ENCODE data around the gene PAEP.
A peak's percentile ranks its signal among the peaks of the same experiment; 100 is the strongest.

The PAEP gene

GRCh38 chr9:135555910-135556309 is 5.6 kb upstream of the PAEP start:
- Histone ChIP-seq H3K27ac (no peak overlapping the region), H3K27me3 (ENCODE audit: insufficient read depth, low read depth, severe bottlenecking) (no peaks in the 10 kb centered on the region), H3K4me3 (ENCODE audit: low read depth, low read length) (no peak overlapping the region), H3K36me3 (no peaks in the 10 kb centered on the region), H3K9me3 (ENCODE audit: severe bottlenecking) (no peaks in the 10 kb centered on the region)
- TF ChIP-seq CTCF (IDR thresholded peaks at IDR 0.05; ENCODE audit: low read depth, low read length), result no peak
- no peak for DNase-seq

DNA sequence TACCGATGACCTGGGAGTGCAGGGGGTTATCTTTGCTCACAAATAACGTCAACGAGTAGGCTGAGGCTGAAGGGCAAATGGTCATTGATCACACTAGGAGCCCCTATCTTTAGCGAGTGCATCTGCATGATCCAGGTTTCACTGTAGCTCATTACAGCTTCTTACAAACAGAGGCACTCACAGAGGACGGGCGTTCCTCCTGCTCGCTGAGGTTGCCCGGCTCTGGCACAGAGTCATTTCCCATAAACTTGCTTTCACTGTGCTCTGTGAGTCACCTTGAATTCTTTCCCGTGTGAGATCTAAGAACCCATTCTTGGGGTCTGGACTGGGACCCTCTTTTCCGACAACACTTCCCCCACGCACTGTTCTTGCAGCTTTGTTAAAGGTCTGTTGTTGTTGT is 1.9 kb upstream of the PAEP start:
- H3K27ac ChIP-seq, result no peak overlapping the region
- H3K4me3 ChIP-seq (ENCODE audit: low read depth, low read length), result no peak overlapping the region
- no peak for DNase-seq
- no peaks in the 10 kb centered on the region for H3K36me3 ChIP-seq
- no peak for TF ChIP-seq CTCF (IDR thresholded peaks at IDR 0.05; ENCODE audit: low read depth, low read length)
- no peaks in the 10 kb centered on the region for H3K9me3 ChIP-seq (ENCODE audit: severe bottlenecking)
- no peaks in the 10 kb centered on the region for H3K27me3 ChIP-seq (ENCODE audit: insufficient read depth, low read depth, severe bottlenecking)

DNA sequence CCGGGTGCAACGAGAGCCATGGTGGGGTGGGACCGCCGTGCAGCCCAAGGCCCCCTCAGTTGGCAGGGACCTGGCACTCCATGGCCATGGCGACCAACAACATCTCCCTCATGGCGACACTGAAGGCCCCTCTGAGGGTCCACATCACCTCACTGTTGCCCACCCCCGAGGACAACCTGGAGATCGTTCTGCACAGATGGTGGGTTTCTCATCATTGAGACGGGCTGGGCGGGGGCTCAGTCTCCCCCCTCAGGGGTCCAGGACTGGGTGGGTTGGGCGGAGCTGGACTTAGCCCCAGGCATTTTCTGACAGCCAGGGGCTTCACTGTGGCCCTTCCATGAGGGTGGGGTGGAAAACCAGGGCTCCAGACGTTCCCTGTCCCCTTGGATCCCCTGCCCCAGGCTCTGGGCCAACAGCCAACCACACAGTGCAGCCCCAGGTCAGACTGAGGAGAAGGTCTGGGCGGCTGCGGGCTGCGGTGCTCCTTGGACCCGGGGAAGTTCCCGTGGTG is 734 bp downstream of the PAEP start:
- Histone ChIP-seq H3K27ac (no peak overlapping the region), H3K4me3 (ENCODE audit: low read depth, low read length) (no peak overlapping the region), H3K9me3 (ENCODE audit: severe bottlenecking) (no peaks in the 10 kb centered on the region), H3K36me3 (no peaks in the 10 kb centered on the region), H3K27me3 (ENCODE audit: insufficient read depth, low read depth, severe bottlenecking) (no peaks in the 10 kb centered on the region)
- DNase-seq, result no peak
- no peak for TF ChIP-seq CTCF (IDR thresholded peaks at IDR 0.05; ENCODE audit: low read depth, low read length)

DNA sequence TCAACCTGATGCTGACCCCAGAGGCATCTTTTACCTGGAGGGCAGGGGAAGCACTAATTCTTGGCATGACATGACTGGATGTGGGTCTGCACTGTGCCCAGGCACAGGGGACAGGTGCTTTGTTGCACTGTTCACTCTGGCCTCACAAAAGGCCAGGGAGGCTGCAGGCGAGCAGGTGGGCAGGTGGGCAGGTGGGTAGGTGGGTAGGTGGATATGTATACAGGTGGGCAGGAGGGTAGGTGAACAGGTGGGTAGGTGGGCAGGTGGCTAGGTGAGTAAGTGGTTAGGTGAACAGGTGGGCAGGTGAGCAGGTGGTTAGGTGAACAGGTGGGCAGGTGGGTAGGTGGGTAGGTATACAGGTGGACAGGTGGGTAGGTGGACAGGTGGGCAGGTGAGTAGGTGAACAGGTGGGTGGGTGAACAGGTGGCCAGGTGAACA is 1.5 kb downstream of the PAEP start:
- Histone ChIP-seq H3K36me3 (no peaks in the 10 kb centered on the region), H3K27ac (no peak overlapping the region), H3K9me3 (ENCODE audit: severe bottlenecking) (no peaks in the 10 kb centered on the region), H3K27me3 (ENCODE audit: insufficient read depth, low read depth, severe bottlenecking) (no peaks in the 10 kb centered on the region), H3K4me3 (ENCODE audit: low read depth, low read length) (no peak overlapping the region)
- TF ChIP-seq CTCF (IDR thresholded peaks at IDR 0.05; ENCODE audit: low read depth, low read length), result no peak
- no peak for DNase-seq

GRCh38 chr9:135563858-135564257 is 2.3 kb downstream of the PAEP start:
- DNase-seq, result no peak
- Histone ChIP-seq H3K27ac (no peak overlapping the region), H3K4me3 (ENCODE audit: low read depth, low read length) (no peak overlapping the region), H3K27me3 (ENCODE audit: insufficient read depth, low read depth, severe bottlenecking) (no peaks in the 10 kb centered on the region), H3K36me3 (no peaks in the 10 kb centered on the region), H3K9me3 (ENCODE audit: severe bottlenecking) (peaks cover 2% of the 10 kb centered on the region)
- TF ChIP-seq CTCF (IDR thresholded peaks at IDR 0.05; ENCODE audit: low read depth, low read length), result no peak

- DNase-seq, result peak; percentile 65
- Histone ChIP-seq H3K27me3 (ENCODE audit: insufficient read depth, low read depth, severe bottlenecking) (no peaks in the 10 kb centered on the region), H3K9me3 (ENCODE audit: severe bottlenecking) (peaks cover 13% of the 10 kb centered on the region), H3K27ac (no peak overlapping the region), H3K36me3 (no peaks in the 10 kb centered on the region), H3K4me3 (ENCODE audit: low read depth, low read length) (no peak overlapping the region)
- TF ChIP-seq CTCF (IDR thresholded peaks at IDR 0.05; ENCODE audit: low read depth, low read length), result peak; percentile 60
Observed at GRCh38 chr9:135565141-135565628, 3.6 kb downstream of the PAEP start.
